Adipocyte (in vitro differentiated cells): ENCODE data around the gene LRRC38.
A peak's percentile ranks its signal among the peaks of the same experiment; 100 is the strongest.

Experiments used
- DNase-seq: peaks from one replicate; pipeline ENCODE4 v3.0.0-alpha.2; 2015; ENCODE audit warnings: low read depth
- H3K27me3 ChIP-seq: replicated peaks from 2 replicates; pipeline ENCODE4 v1.7.0; 2013; ENCODE audit warnings: mild to moderate bottlenecking, low read length, moderate library complexity; ENCODE audit not compliant: control insufficient read depth, insufficient read depth
- H3K36me3 ChIP-seq: 2 replicates; pipeline ENCODE4 v1.7.0; 2013; ENCODE audit warnings: low read length, mild to moderate bottlenecking, moderate library complexity; ENCODE audit not compliant: control insufficient read depth, insufficient read depth, severe bottlenecking
- H3K4me1 ChIP-seq: 2 replicates; pipeline ENCODE4 v1.7.0; 2013; ENCODE audit warnings: mild to moderate bottlenecking, low read length, moderate library complexity; ENCODE audit not compliant: control insufficient read depth, insufficient read depth
- H3K4me3 ChIP-seq: 2 replicates; pipeline ENCODE4 v1.7.0; 2013; ENCODE audit warnings: mild to moderate bottlenecking, low read length, moderate library complexity
- H3K9ac ChIP-seq: 2 replicates; pipeline ENCODE4 v1.7.0; 2013; ENCODE audit warnings: mild to moderate bottlenecking, low read length, moderate library complexity
- H3K9me3 ChIP-seq: 2 replicates; pipeline ENCODE4 v1.7.0; 2013; ENCODE audit warnings: mild to moderate bottlenecking, low read length, moderate library complexity; ENCODE audit not compliant: control insufficient read depth

The LRRC38 gene

DNA sequence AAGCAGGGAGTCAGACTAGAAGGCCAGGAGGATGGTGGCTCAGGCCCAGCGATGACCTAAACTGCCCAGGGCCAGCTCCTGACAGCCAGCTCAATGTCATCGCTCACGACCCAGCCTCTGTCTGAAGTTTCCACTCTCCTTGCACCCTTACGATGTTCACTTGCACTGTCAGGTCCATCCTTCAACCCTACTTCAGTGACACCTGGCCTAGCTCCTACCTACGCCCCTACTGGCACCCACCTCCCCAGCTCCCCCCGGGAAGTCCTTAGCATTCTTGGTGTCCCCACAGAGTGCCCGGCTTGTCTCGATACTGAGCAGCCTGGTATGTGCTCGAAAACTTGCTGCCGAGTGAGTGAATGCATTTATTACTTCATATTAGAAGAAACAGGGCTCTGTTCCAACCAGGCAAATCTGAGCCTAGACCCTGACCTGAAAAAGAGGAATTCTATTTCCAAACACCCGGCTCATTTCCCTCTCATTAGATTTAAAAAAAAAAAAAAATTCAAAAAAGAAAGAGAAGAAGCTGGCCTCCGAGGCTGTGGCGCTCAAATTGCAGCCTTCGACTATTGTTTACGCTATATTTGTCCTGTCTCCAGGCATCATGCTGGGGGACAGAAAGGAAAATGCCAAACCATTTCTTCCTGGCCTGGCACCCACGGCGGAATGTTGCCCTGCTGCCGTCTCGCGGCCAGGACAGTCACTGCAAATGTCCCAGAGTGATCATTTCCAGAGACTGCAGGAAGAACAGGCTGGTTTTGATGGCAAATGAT, 29.8 kb upstream of the LRRC38 start:
- Histone ChIP-seq H3K4me3 (no peak overlapping the region), H3K36me3 (no peaks in the 10 kb centered on the region), H3K9me3 (no peaks in the 10 kb centered on the region), H3K9ac (no peak overlapping the region), H3K27me3 (peaks cover 9% of the 10 kb centered on the region), H3K4me1 (peaks cover 5% of the 10 kb centered on the region)
- peak; percentile 11 for DNase-seq

DNA sequence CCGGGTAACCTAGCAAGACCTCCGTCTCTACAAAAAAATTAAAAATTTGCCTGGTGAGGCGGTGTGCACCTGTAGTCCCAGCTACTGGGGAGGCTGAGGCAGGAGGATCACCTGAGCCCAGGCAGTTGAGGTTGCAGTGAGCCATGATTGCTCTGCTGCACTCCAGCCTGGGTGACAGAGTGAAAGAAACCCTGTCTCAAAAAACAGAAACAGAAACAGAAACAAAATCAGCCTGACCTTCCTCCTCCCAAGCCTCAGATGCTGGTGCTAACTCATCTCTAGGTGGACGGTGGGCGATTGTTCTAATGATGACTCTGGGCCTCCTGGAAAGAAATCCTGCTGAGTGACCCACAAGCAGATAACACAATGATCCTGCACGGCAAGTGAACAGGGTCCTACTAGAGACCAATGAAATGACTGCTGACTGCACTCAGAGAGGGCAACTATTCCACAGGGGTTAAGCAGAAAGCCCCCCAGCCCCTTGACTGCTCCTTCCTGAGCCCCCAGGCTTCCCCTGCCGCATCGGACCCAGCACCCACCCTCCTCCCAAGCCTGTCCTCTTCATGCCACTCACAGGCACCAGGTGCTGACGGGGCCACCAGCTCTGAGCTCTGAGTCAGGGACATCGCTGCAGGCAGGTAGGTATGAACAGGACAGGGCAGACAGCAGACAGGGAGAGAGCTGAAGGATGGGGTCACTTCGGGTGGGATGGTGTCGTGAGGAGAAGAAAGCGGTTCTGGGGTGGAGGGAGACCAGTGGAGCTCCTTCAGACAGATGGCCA, 27.8 kb upstream of the LRRC38 start:
- H3K4me1 ChIP-seq: peaks cover 5% of the 10 kb centered on the region
- H3K27me3 ChIP-seq: peaks cover 5% of the 10 kb centered on the region
- no peaks in the 10 kb centered on the region for H3K36me3 ChIP-seq
- H3K9me3 ChIP-seq: no peaks in the 10 kb centered on the region
- H3K4me3 ChIP-seq: no peak overlapping the region
- H3K9ac ChIP-seq: no peak overlapping the region
- no peak for DNase-seq

DNA sequence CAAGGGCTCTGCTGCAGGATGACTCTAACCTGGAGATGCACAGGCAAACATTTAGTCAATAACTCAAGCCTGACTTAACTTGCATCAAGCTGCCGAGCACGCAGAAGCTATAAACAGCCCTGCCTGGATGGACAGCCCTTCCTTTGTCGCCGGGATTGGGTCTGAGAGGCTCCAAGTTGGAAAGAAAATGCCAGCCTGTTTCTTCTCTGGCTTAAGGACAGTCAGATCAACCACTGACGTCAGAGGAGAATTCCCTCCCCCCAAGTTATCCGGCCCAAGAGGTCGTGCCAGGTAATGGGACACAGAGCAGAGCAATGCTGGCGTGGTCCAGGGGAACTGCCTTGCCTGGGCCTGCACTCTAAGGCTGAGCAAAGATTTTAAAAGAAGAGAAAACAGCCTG, 27.1 kb upstream of the LRRC38 start:
- H3K27me3 ChIP-seq: peaks cover 5% of the 10 kb centered on the region
- DNase-seq: no peak

DNA sequence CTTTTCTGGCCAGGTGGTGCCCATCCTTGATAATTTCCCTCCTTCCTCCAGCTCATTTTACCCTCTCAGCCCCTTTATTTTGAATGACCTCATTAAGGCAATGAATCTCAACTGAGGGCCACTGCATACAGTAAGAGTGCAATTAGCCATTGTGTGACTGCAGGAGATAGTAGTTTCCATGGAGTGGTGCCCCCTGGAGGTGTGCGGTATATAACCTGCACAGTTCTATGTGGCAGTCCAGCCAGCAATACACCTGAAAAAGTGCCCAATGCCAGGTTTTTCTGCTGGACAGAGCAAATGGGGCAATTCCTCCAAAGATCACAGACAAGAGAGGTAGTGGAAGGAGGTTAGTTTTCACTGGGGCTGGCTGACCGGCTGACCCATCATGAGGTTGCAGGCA, 25.9 kb upstream of the LRRC38 start:
- Histone ChIP-seq H3K27me3 (peaks cover 5% of the 10 kb centered on the region), H3K36me3 (no peaks in the 10 kb centered on the region), H3K9ac (no peak overlapping the region), H3K4me1 (peaks cover 5% of the 10 kb centered on the region), H3K9me3 (no peaks in the 10 kb centered on the region), H3K4me3 (no peak overlapping the region)
- no peak for DNase-seq

More for the DNA sequence above, 27.1 kb upstream of the LRRC38 start:
- Histone ChIP-seq H3K4me3 (no peak overlapping the region), H3K36me3 (no peaks in the 10 kb centered on the region), H3K9ac (no peak overlapping the region), H3K9me3 (no peaks in the 10 kb centered on the region), H3K4me1 (peaks cover 5% of the 10 kb centered on the region)

DNA sequence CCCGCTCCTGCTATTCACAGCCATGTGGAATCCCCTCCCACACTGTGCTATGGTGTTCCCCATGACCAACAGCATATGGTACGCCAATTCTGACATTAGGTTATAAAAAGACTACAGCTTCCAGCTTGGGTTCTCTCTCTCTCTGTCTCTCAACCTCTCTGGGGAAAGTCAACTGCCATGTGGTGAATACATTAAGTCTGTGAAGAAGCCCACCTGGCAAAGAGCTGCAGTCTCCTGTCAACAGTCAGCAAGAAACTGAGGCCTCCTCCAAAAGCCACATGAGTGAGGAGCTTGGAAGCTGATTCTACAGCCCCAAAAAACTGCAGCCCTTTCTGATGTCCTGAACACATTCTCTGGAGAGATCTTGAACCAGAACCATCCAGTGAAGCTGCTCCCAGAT, 25.0 kb upstream of the LRRC38 start:
- Histone ChIP-seq H3K9ac (no peak overlapping the region), H3K4me1 (peaks cover 5% of the 10 kb centered on the region), H3K9me3 (no peaks in the 10 kb centered on the region), H3K36me3 (no peaks in the 10 kb centered on the region), H3K27me3 (peaks cover 5% of the 10 kb centered on the region), H3K4me3 (no peak overlapping the region)
- DNase-seq: no peak

DNA sequence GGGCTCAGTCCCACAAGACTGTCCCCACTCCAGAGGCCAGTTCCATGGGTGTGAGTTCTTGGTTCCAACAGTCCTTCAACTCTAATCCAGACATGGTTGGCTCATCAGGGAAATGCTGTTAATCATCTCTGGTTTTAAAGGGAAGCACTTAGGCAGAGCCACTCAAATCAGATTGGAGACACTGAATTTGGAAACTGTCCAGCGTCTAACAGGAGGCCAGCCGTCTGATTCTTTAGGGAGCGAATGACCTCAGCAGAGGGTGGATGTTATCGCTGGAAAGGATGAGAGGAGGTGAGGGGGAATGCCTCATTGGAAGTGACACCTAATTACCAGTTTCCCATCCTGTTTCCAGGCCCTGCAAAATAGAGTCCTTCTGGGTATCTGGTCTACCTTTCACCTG, 22.8 kb upstream of the LRRC38 start:
- no peaks in the 10 kb centered on the region for H3K4me1 ChIP-seq
- no peaks in the 10 kb centered on the region for H3K9me3 ChIP-seq
- no peak overlapping the region for H3K4me3 ChIP-seq
- DNase-seq: no peak
- H3K9ac ChIP-seq: no peak overlapping the region
- no peaks in the 10 kb centered on the region for H3K36me3 ChIP-seq
- peaks cover 5% of the 10 kb centered on the region for H3K27me3 ChIP-seq

DNA sequence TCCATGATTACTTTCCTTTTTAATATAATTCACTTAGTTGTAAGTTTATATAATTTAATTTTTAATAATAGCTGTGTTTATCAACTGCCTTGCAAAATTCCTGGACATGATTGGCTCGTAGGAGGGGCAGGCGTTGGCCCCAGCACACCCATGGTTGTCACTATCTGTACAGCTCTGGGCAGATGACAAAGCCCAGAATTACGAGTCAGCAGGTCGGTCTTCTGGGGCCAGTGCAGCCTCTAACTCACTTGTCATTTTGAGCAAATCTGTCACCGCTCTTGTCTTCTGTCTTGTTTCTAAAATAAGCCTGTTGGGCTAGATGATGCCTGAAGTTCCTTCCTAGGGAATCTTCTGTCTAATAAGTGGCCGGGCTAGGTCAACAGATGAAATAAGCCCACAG, 21.4 kb upstream of the LRRC38 start:
- DNase-seq: no peak
- no peaks in the 10 kb centered on the region for H3K4me1 ChIP-seq
- H3K27me3 ChIP-seq: peaks cover 5% of the 10 kb centered on the region
- H3K9me3 ChIP-seq: no peaks in the 10 kb centered on the region
- no peak overlapping the region for H3K4me3 ChIP-seq
- no peaks in the 10 kb centered on the region for H3K36me3 ChIP-seq
- H3K9ac ChIP-seq: no peak overlapping the region

DNA sequence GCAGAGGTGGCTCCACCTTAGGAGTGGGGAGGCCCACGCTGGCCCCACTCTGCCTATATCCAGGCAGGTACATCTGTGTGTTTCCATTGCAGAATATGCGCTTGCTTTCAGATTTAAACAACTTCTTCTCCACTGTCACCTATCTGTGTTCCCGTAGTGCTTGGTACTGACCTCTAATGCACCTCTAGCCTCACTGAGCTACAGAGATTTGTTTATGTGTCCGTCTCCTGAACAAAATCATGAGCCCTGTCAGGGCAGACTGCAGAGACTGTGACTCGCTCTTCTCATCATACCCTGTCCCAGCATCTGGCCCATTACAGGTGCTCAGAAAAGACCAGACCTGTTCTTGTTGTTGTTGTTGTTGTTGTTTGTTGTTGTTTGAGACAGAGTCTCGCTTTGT, 14.5 kb upstream of the LRRC38 start:
- Histone ChIP-seq H3K4me1 (no peaks in the 10 kb centered on the region), H3K36me3 (no peaks in the 10 kb centered on the region), H3K4me3 (no peak overlapping the region), H3K27me3 (no peaks in the 10 kb centered on the region), H3K9me3 (peaks cover 4% of the 10 kb centered on the region), H3K9ac (no peak overlapping the region)
- DNase-seq: no peak

DNA sequence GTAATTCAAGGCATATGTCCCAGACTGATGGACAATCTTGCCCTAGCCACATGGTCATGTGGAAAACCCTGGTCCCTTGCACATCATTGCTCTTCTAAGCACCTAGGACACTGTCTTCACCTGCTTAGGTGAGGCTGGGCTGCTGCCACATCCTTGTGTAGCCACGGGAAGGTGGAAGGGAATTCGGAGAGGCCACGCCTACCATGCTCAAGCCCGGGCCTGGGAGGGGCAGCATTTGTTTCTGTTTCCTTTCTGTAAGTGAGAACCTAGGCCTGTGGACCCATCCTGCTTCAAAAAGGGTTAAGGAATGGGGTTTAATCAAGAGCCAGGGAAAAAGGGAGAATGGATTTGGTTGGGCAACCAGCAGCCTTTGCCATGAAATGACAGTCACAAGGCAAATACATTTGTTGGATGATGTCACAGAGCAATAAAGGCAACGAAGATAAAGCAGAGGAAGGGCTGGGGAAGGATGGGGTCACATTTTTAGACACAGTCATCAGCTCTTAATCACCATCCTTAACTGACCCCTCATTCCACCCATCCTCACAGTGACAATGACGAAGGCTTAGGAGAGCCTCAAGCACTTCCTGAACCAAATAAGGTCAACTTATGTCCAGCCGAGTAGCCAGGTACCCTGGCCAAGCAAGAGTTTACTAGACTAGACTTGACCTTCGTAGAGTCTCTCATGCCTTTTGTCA, 10.1 kb upstream of the LRRC38 start:
- H3K4me1 ChIP-seq: no peaks in the 10 kb centered on the region
- H3K36me3 ChIP-seq: no peaks in the 10 kb centered on the region
- no peak overlapping the region for H3K4me3 ChIP-seq
- peaks cover 8% of the 10 kb centered on the region for H3K9me3 ChIP-seq
- peaks cover 7% of the 10 kb centered on the region for H3K27me3 ChIP-seq
- no peak overlapping the region for H3K9ac ChIP-seq
- no peak for DNase-seq

DNA sequence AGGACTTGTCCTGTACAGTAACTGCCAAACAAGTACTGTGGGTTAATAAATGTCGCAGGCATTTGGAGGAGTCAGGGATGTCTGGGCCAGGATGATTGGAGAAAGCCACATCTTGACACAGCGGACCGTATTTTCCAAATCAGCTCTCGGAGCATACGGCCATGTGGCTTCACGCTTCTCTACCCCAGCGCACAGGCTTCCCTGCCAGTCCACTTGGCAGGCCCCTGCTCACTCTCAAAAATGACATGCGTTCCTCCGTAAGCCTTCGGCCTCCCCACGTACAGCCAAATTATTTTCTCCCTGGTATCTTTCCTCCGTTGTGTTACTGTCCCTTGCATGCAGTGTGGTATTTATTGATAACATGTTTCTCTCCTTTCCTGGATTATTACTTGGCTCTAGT, 7.2 kb upstream of the LRRC38 start:
- Histone ChIP-seq H3K36me3 (no peaks in the 10 kb centered on the region), H3K4me3 (no peak overlapping the region), H3K27me3 (peaks cover 36% of the 10 kb centered on the region), H3K9ac (no peak overlapping the region), H3K9me3 (peaks cover 8% of the 10 kb centered on the region), H3K4me1 (no peaks in the 10 kb centered on the region)
- no peak for DNase-seq

DNA sequence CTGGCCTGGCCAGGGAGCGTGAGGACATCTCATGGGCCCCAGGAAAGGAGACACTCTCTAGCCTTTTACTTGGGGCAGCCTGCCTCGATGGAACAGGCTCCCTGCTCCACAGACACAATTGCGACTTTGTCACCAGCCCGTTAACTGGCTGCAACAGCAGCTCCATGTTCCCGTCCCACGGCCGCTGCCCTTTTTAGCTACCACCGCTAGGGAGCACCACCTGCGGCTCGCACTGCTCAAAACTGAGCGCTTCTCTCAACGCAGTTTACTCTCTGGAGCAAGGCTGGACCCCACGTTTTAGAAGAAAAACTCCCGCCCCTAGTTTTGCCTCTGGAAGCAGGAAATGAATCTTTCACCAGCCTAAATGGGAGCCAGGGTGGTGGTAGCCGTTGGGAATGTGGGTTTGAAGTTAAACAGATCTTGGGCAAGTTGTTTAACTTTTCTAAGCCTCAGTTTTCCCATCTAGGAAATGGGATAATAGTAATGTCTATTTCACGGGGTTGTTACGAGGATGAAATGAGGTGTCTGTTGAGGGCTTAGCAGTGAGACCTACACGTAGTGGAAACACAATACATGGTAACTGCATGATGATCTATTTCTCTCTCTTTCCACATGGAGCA, 3.5 kb upstream of the LRRC38 start:
- Histone ChIP-seq H3K9me3 (peaks cover 8% of the 10 kb centered on the region), H3K36me3 (no peaks in the 10 kb centered on the region), H3K9ac (no peak overlapping the region), H3K4me3 (no peak overlapping the region), H3K27me3 (peaks cover 66% of the 10 kb centered on the region), H3K4me1 (no peaks in the 10 kb centered on the region)
- DNase-seq: no peak
